Fibroblast of the aortic adventitia (primary cell): ENCODE data around the gene TMEM273. TPM values are rescaled to one million over a fixed set of nuclear protein-coding genes. Genes with fewer than 3 reads are reported as not detected.

Experiments
- DNase-seq: peaks from one replicate; pipeline ENCODE4 v3.0.0-alpha.2; 2010; ENCODE audit warnings: low read depth
- H3K4me3 ChIP-seq: 2 replicates; pipeline ENCODE4 v1.5.1; 2011; ENCODE audit warnings: low read depth, mild to moderate bottlenecking, control low read depth, low read length, moderate library complexity
- total RNA-seq: library from RNA; depleted of rRNA; stranded (reverse); fragments of >200 nt; gene quantifications from 2 replicates; pipeline ENCODE4 v1.2.3, GENCODE V29; 2012; ENCODE audit warnings: low replicate concordance
- TF ChIP-seq, protein P1 (sequence below): IDR thresholded peaks from 2 replicates; pipeline ENCODE4 v1.5.1; 2011; ENCODE audit warnings: mild to moderate bottlenecking, low read length, control low read depth, inconsistent platforms; ENCODE audit not compliant: insufficient read depth

TMEM273 gene
- total RNA-seq, 1 donor: not detected

GRCh38 chr10:49108656-49109055 is 79.5 kb downstream of the TMEM273 start:
- TF ChIP-seq, protein P1, sequence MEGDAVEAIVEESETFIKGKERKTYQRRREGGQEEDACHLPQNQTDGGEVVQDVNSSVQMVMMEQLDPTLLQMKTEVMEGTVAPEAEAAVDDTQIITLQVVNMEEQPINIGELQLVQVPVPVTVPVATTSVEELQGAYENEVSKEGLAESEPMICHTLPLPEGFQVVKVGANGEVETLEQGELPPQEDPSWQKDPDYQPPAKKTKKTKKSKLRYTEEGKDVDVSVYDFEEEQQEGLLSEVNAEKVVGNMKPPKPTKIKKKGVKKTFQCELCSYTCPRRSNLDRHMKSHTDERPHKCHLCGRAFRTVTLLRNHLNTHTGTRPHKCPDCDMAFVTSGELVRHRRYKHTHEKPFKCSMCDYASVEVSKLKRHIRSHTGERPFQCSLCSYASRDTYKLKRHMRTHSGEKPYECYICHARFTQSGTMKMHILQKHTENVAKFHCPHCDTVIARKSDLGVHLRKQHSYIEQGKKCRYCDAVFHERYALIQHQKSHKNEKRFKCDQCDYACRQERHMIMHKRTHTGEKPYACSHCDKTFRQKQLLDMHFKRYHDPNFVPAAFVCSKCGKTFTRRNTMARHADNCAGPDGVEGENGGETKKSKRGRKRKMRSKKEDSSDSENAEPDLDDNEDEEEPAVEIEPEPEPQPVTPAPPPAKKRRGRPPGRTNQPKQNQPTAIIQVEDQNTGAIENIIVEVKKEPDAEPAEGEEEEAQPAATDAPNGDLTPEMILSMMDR: no peak
- no peak for DNase-seq
- H3K4me3 ChIP-seq: no peak overlapping the region

DNA sequence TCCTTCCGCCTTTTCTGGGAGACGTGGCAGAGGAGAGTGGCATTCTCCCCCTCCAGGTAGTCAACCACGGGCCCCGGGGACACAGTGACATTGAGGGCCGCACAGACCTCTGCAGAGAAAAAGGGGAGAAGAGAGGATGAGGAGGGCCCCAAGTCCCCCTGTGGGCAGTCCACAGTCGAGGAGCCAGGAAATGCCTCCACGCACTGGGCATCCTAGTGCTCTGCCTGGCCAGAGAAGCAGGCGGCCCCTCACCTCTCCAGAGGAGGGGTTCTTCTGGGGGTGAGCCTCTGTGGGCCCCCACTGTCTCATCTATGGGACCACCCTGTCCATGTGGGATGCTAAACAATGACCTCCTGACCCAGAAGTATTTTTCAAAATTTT is 80.3 kb downstream of the TMEM273 start:
- TF ChIP-seq, protein P1: no peak
- no peak for DNase-seq
- no peak overlapping the region for H3K4me3 ChIP-seq

DNA sequence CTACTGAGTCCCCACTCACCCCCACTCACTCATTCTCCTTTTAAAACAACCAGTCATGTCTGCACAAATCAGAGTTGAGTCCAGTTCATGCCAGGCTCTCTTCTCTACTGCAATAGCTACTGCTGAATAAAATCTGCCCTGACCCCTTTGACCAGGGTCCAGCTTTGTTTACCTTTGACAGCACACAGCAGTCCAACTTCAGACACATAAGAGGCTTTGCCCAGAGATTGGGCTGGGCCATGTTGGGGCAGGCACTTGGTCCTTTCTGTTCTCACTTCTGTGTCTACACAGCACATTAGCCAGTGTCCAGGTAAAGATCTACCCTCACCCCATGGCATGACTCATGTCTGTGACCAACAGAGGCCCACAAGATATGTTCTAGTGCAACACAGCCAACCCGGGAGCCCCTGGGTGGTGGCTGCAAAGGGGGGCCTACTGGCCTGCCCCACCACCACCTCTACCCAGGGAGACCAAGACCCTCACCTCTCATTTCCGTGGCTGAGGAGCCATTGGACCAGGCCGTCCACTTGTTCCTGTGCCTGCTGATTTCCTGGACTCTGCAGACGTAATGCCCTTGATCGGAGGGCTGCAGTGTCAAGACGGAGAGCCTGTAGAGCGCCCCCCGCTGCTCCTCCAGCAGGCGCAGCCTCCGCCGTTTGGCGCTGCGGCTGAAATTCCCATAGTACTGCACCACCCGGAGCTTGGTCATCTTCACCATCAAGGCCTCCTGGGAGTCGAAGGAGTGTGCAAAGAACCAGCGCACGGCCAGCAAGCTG is 80.9 kb downstream of the TMEM273 start:
- no peak overlapping the region for H3K4me3 ChIP-seq
- DNase-seq: no peak
- TF ChIP-seq, protein P1: no peak

DNA sequence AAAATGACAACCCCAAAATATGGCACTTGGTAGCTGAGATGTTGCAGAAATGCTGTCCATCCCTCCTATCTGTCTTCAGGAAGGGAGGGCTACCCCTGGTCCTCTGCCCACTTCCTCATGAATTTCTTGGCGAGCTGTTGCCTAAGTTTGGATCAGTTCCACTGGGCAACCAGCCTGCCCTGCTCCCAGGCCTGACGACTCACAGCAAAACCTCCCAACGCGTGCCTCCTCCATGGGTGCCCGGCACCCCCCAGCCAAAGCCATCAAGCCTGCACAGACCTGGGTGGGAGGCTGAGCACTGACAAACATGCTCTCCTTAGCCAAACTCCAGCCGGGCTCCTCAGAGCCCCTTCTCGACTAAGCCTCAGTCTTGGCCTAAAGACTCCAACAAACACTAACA is 81.7 kb downstream of the TMEM273 start:
- TF ChIP-seq, protein P1: no peak
- no peak overlapping the region for H3K4me3 ChIP-seq
- peak; percentile 55 for DNase-seq

DNA sequence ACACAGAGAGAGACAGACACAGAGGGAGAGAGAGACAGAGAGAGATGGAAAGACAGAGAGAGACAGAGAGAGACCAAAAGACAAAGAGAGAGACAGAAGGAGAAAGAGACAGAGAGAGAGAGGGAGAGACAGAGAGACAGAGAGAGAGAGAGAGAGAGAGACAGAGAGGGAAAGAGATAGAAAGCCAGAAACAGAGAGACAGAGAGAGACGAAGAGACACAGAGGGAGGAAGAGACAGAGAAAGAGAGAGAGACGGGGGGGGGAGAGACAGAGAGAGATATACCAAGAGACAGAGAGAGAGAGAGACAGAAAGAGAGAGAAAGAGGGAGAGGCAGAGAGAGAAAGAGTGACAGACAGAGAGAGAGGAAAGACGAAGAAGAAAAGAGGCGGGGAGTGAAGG is 83.1 kb downstream of the TMEM273 start:
- no peak overlapping the region for H3K4me3 ChIP-seq
- no peak for DNase-seq
- TF ChIP-seq, protein P1: no peak

Other genes with a start within 250 kb of the TMEM273 start
- gene LRRC18, start 248.6 kb downstream of the TMEM273 start, total RNA-seq: not detected in 2 replicates
- gene VSTM4, start 72.9 kb downstream of the TMEM273 start, total RNA-seq: 4.7 and 6.5 TPM in 2 replicates
- not detected in 2 replicates for gene FAM170B, start 54.4 kb downstream of the TMEM273 start, total RNA-seq
- not detected in 2 replicates for gene C10orf71, start 110.8 kb upstream of the TMEM273 start, total RNA-seq
- gene DRGX, start 207.7 kb upstream of the TMEM273 start, total RNA-seq: not detected in 2 replicates